GM08714 (cell line): Measurements from ENCODE around the gene PIP4K2C.
"Not testable (repeated sequence)": the region's sequence is repeated elsewhere in the genome, so short reads cannot be mapped to it uniquely, and the experiment has no call there.

Experiments
- H3K4me3 ChIP-seq: fragments of 200-500 bp; sonication (Bioruptor generic); 2 replicates; pipeline ENCODE4 v1.5.1; 2014; ENCODE audit warnings: mild to moderate bottlenecking, low read length, inconsistent platforms
- ZNF274 ChIP-seq: IDR thresholded peaks from 2 replicates; pipeline ENCODE4 v1.6.1; 2012; ENCODE audit warnings: mild to moderate bottlenecking, low read depth, low read length

Gene PIP4K2C

GRCh38 chr12:57551637-57552305 is 39.2 kb upstream of the PIP4K2C start:
- no peak overlapping the region for H3K4me3 ChIP-seq
- TF ChIP-seq ZNF274: no peak

- no peak for TF ChIP-seq ZNF274
- H3K4me3 ChIP-seq: no peak overlapping the region
These were observed 38.7 kb upstream of the PIP4K2C start for GRCh38 chr12:57552306-57552651.

GRCh38 chr12:57552835-57553313 is 38.1 kb upstream of the PIP4K2C start:
- TF ChIP-seq ZNF274: no peak
- no peak overlapping the region for H3K4me3 ChIP-seq

- no peak for TF ChIP-seq ZNF274
- H3K4me3 ChIP-seq: no peak overlapping the region
These were observed 37.4 kb upstream of the PIP4K2C start for GRCh38 chr12:57553343-57554202.

- H3K4me3 ChIP-seq: no peak overlapping the region
- no peak for TF ChIP-seq ZNF274
These were observed 36.5 kb upstream of the PIP4K2C start for GRCh38 chr12:57554453-57554852.

GRCh38 chr12:57554897-57555296 is 36.1 kb upstream of the PIP4K2C start:
- no peak for TF ChIP-seq ZNF274
- no peak overlapping the region for H3K4me3 ChIP-seq

- H3K4me3 ChIP-seq: no peak overlapping the region
- no peak for TF ChIP-seq ZNF274
These were observed 32.1 kb upstream of the PIP4K2C start for GRCh38 chr12:57558864-57559263.

GRCh38 chr12:57560516-57560915 is 30.5 kb upstream of the PIP4K2C start:
- TF ChIP-seq ZNF274: no peak
- H3K4me3 ChIP-seq: no peak overlapping the region

- H3K4me3 ChIP-seq: not testable (repeated sequence)
These were observed 29.9 kb upstream of the PIP4K2C start for GRCh38 chr12:57561117-57561516.

- H3K4me3 ChIP-seq: no peak overlapping the region
- TF ChIP-seq ZNF274: no peak
These were observed 27.6 kb upstream of the PIP4K2C start for GRCh38 chr12:57563358-57563757.

GRCh38 chr12:57564178-57564740 is 26.7 kb upstream of the PIP4K2C start:
- TF ChIP-seq ZNF274: no peak
- H3K4me3 ChIP-seq: no peak overlapping the region

GRCh38 chr12:57568838-57569237 is 22.2 kb upstream of the PIP4K2C start:
- TF ChIP-seq ZNF274: no peak
- H3K4me3 ChIP-seq: no peak overlapping the region

GRCh38 chr12:57569858-57570257 is 21.1 kb upstream of the PIP4K2C start:
- no peak overlapping the region for H3K4me3 ChIP-seq

GRCh38 chr12:57570438-57570837 is 20.6 kb upstream of the PIP4K2C start:
- not testable (repeated sequence) for H3K4me3 ChIP-seq

More at GRCh38 chr12:57569858-57570257, 21.1 kb upstream of the PIP4K2C start:
- no peak for TF ChIP-seq ZNF274

GRCh38 chr12:57571926-57572762 is 18.8 kb upstream of the PIP4K2C start:
- no peak overlapping the region for H3K4me3 ChIP-seq
- TF ChIP-seq ZNF274: no peak
